AG09319 (cell line): ENCODE measurements around the gene OR4B1.
A peak's percentile ranks its signal among the peaks of the same experiment; 100 is the strongest.
"Not testable (repeated sequence)": the region's sequence is repeated elsewhere in the genome, so short reads cannot be mapped to it uniquely, and the experiment has no call there.

Experiments used
- DNase-seq: peaks from one replicate; pipeline ENCODE4 v3.0.0-alpha.2; 2010; ENCODE audit warnings: low read depth; ENCODE audit errors: extremely low read depth
- TF ChIP-seq, protein P1 (sequence below): IDR thresholded peaks from 2 replicates; pipeline ENCODE4 v1.5.1; 2011; ENCODE audit warnings: low read depth, mild to moderate bottlenecking, inconsistent platforms, low read length, moderate library complexity

OR4B1 gene

DNA sequence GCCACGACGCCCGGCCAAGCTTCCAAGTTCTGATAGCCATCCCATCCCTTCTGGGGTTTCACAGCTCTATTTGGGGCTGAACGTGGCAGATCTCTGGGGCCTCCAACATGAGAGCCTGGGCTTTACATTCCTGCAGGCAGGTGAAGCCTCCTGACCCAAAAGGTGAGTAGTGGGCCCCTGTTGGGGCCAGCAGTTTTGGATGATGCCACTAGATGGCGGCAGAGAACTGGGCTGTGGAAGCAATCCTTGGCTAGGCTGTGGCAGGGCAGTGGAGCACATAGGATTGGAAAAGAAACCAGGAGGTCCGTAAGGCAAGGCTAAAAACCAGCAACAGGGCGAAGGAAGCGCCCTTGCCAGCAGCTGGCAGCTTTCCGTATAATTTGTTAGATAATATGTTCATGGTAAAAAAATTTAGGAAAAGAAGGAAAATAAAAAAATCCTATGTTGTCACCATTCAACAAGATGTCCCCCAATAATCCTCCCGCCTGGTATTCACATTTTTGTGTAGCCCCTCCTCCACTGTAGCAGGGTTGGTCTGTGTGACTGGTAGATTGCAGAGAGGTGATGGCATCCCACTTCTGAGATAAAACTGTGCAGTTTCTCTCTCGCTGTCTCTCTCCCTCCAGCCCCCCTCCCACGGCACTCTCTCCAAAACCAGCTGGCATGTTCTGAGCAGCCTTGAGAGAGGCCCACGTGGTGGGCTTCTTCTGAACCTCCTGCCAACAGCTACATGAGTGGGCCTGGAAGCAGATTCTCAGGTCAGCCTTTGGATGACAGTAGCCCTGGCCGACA is 43.6 kb upstream of the OR4B1 start:
- peak; percentile 31 for DNase-seq
- TF ChIP-seq, protein P1, sequence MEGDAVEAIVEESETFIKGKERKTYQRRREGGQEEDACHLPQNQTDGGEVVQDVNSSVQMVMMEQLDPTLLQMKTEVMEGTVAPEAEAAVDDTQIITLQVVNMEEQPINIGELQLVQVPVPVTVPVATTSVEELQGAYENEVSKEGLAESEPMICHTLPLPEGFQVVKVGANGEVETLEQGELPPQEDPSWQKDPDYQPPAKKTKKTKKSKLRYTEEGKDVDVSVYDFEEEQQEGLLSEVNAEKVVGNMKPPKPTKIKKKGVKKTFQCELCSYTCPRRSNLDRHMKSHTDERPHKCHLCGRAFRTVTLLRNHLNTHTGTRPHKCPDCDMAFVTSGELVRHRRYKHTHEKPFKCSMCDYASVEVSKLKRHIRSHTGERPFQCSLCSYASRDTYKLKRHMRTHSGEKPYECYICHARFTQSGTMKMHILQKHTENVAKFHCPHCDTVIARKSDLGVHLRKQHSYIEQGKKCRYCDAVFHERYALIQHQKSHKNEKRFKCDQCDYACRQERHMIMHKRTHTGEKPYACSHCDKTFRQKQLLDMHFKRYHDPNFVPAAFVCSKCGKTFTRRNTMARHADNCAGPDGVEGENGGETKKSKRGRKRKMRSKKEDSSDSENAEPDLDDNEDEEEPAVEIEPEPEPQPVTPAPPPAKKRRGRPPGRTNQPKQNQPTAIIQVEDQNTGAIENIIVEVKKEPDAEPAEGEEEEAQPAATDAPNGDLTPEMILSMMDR: no peak; the same call in none of the 2 replicates

DNA sequence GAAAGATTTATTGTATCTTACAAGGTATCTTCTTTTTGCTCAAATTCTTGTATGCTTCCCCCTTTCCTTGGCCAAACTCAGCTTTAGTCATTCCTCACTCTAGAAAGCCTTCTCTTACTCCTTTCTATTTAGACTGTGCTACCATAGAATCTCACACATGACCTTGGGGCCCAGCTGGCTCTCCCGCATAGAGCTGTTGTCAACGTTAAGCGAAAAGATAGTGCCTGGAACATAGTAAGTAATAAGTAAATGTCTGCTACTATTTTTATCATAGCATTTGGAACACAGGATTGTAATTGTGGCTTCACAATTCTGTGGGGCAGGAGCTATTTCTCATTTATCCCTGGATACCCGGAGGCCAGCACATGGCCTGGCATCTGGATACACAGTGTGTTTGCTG is 38.9 kb upstream of the OR4B1 start:
- TF ChIP-seq, protein P1: no peak
- DNase-seq: no peak

DNA sequence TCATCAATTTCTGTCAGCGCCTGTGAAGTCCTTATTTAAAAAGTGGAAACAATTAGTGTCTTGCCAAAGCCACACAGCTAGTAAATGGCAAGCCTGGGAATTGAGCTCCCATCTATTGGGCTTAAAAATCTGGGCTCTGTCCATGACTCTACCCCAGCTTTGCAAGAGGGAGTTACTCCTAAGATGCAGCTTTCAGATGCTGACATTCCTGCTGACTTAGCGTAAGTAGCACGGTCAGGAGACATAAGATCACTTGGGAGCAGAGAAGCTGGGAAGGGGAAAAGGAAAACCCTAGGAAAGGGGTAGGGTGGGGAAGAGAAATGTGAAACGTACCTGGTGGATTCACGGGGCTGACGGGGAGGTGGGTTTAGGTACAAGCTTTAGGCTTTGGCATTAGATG is 36.0 kb upstream of the OR4B1 start:
- TF ChIP-seq, protein P1: no peak
- no peak for DNase-seq

DNA sequence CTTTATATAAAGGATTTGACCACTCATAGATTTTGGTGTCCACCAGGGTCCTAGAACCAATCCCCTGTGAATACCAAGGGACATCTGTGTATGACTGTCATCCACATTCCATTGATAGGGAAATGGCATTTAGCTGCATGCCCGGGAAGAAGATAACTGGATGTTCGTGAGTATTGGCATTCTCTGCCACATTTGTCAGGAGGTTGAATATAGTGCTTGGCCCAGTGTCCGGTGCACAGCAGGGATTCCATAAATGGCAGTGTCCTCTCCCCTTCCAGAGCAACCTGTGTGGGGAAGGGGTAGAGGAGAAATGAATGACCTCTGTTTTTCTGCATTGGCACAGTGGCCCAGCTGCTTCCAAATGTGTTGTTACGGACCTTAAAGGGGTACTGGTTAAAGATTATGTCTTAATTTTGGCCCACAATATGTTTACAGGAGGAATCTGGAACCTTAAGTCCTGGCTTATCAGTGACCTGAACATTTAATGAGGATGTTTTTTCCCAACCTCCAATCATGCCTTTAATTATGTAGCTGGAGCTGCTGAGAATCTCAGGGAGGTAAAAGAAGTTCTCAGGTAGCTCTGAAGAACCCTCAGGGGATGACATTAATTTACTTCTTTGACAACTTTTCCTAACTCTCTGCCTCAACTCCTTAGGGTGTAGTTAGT is 33.6 kb upstream of the OR4B1 start:
- no peak for DNase-seq
- TF ChIP-seq, protein P1: no peak

DNA sequence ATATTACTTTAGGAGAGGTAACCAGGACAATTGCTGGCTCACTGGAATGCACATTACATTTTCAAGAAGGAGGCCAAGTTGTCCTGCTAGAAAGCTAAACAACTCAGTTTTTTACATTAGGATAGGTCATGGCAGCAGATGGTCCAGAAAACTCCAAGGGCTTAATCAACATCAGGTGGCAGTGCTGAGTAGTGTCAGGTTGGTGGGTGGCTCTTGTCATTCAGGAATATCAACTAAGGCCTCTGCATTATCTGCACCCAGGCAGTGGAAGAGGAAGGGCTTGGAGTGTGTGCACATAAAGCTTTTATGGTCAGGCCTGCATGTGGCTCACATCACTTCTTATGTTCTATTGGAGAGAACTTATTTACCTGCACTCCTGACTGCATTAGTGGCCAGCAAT is 32.2 kb upstream of the OR4B1 start:
- DNase-seq: no peak
- TF ChIP-seq, protein P1: no peak

DNA sequence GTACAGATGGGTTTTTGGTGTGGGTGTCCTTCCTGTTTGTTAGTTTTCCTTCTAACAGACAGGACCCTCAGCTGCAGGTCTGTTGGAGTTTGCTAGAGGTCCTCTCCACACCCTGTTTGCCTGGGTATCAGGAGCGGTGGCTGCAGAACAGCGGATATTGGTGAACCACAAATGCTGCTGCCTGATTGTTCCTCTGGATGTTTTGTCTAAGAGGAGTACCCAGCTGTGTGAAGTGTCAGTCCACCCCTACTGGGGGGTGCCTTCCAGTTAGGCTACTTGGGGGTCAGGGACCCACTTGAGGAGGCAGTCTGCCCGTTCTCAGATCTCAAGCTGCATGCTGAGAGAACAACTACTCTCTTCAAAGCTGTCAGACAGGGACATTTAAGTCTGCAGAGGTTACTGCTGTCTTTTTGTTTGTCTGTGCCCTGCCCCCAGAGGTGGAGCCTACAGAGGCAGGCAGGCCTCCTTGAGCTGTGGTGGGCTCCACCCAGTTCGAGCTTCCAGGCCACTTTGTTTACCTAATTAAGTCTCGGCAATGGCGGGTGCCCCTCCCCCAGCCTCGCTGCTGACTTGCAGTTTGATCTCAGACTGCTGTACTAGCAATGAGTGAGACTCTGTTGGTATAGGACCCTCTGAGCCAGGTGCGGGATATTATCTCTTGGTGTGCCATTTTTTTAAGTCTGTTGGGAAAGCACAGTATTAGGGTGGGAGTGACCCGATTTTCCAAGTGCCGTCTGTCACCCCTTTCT is 25.5 kb upstream of the OR4B1 start:
- DNase-seq: not testable (repeated sequence)

DNA sequence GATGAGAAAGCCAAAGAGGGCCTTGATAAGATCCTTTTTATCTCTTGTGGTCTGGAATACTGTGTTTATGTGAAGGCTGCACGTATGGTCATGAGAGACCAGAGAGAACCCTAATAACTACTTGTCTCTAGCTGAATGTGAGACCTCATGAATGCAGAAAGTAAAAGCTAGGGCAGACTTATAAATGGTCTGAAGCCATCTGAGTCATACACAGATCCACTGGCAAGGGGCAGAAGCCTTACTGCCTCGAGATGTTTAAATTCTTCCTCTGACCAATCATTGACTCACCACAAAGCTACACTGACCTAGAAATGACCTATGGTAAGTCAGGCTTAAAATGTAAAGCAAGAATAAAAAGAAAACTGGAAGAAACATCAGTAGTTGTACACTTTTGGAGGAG is 22.7 kb upstream of the OR4B1 start:
- DNase-seq: peak; percentile 19
- TF ChIP-seq, protein P1: no peak
